ENCODE measurements around the gene CDT1.

- TF ChIP-seq EZH2phosphoT487 (IDR thresholded peaks at IDR 0.05; ENCODE audit: insufficient read depth, low read depth) (no peak), EZH2 (IDR thresholded peaks at IDR 0.05; ENCODE audit: insufficient read depth, poor library complexity, severe bottlenecking) (no peak)
Observed at GRCh38 chr16:88840600-88841215, 37.1 kb downstream of the CDT1 start.
